ENCODE results near the gene FAM53C.

The FAM53C gene

DNA sequence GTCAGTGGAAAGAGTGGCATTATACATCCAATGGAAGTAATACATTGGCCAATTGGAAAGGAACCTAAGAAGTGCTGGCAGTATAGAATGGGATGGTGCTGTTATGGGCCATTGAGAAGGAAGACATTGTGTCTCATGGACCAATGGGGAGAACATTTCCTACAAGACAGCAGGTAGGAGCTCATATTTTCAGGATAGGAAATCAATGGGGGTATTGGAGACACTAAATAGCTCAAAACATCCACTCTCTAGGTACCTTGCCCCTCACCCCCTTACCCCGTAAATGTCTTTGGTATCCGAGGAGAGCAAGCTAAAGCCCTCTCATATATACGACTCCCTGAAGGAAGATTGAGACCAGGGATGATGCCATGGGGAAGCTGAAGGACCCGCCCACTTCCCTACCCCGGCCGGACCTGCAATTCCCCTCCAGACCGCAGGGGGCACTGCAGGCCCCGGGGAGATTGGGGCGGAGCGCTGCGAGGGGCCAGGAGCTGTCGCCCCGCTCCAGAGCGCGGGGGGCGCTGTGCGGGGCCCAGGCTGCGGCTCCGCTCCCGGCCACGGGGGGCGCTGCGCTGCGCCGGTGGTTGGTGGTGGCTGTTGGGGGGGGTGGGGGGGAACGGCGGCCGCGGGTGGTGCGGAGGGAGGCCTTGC is 14.1 kb downstream of the FAM53C start, which contains the start of gene KDM3B (continued):
- TF ChIP-seq, protein P1, sequence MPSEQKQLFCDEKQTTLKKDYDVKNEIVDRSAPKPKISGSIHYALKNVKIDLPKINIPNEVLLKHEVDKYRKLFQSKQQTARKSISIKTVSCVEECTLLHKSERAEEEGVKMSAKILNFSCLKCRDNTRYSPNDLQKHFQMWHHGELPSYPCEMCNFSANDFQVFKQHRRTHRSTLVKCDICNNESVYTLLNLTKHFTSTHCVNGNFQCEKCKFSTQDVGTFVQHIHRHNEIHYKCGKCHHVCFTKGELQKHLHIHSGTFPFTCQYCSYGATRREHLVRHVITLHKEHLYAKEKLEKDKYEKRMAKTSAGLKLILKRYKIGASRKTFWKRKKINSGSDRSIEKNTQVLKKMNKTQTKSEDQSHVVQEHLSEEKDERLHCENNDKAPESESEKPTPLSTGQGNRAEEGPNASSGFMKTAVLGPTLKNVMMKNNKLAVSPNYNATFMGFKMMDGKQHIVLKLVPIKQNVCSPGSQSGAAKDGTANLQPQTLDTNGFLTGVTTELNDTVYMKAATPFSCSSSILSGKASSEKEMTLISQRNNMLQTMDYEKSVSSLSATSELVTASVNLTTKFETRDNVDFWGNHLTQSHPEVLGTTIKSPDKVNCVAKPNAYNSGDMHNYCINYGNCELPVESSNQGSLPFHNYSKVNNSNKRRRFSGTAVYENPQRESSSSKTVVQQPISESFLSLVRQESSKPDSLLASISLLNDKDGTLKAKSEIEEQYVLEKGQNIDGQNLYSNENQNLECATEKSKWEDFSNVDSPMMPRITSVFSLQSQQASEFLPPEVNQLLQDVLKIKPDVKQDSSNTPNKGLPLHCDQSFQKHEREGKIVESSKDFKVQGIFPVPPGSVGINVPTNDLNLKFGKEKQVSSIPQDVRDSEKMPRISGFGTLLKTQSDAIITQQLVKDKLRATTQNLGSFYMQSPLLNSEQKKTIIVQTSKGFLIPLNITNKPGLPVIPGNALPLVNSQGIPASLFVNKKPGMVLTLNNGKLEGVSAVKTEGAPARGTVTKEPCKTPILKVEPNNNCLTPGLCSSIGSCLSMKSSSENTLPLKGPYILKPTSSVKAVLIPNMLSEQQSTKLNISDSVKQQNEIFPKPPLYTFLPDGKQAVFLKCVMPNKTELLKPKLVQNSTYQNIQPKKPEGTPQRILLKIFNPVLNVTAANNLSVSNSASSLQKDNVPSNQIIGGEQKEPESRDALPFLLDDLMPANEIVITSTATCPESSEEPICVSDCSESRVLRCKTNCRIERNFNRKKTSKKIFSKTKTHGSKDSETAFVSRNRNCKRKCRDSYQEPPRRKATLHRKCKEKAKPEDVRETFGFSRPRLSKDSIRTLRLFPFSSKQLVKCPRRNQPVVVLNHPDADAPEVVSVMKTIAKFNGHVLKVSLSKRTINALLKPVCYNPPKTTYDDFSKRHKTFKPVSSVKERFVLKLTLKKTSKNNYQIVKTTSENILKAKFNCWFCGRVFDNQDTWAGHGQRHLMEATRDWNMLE (tag by site-specific recombination; conservative IDR thresholded peaks at IDR 0.05; ENCODE audit: low read depth), result no peak
- TF ChIP-seq GLIS2 (tag by site-specific recombination; IDR thresholded peaks at IDR 0.05), result peak; percentile 89
- no peak for TF ChIP-seq ZNF423 (tag by site-specific recombination; IDR thresholded peaks at IDR 0.05)
- TF ChIP-seq EGR2 (tag by site-specific recombination; IDR thresholded peaks at IDR 0.05; ENCODE audit: low read depth), result peak; percentile 45; the same call in 1 of the 2 replicates
- TF ChIP-seq ZNF626 (tag by site-specific recombination; IDR thresholded peaks at IDR 0.05), result no peak
- peak; percentile 42; the same call in 1 of the 2 replicates for TF ChIP-seq ZNF600 (tag by site-specific recombination; IDR thresholded peaks at IDR 0.05)
- no peak for TF ChIP-seq ZNF433 (tag by site-specific recombination; IDR thresholded peaks at IDR 0.05; ENCODE audit: low read depth)
- TF ChIP-seq ZNF169 (tag by site-specific recombination; IDR thresholded peaks at IDR 0.05), result no peak
- TF ChIP-seq ZNF350 (tag by site-specific recombination; IDR thresholded peaks at IDR 0.05), result 0 out of 2 replicates have a peak, but pooled peaks have one; percentile 46
- peak; percentile 76 for TF ChIP-seq IKZF3 (tag by site-specific recombination; IDR thresholded peaks at IDR 0.05)
- TF ChIP-seq, protein P2, sequence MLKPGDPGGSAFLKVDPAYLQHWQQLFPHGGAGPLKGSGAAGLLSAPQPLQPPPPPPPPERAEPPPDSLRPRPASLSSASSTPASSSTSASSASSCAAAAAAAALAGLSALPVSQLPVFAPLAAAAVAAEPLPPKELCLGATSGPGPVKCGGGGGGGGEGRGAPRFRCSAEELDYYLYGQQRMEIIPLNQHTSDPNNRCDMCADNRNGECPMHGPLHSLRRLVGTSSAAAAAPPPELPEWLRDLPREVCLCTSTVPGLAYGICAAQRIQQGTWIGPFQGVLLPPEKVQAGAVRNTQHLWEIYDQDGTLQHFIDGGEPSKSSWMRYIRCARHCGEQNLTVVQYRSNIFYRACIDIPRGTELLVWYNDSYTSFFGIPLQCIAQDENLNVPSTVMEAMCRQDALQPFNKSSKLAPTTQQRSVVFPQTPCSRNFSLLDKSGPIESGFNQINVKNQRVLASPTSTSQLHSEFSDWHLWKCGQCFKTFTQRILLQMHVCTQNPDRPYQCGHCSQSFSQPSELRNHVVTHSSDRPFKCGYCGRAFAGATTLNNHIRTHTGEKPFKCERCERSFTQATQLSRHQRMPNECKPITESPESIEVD (tag by site-specific recombination; IDR thresholded peaks at IDR 0.05), result no peak; the same call in 1 of the 2 replicates
- peak; percentile 56 for TF ChIP-seq KLF10 (tag by site-specific recombination; IDR thresholded peaks at IDR 0.05)
- TF ChIP-seq ZNF501 (tag by site-specific recombination; IDR thresholded peaks at IDR 0.05), result peak; percentile 60; the same call in 1 of the 2 replicates
- TF ChIP-seq ZNF560 (tag by site-specific recombination; IDR thresholded peaks at IDR 0.05; ENCODE audit: borderline replicate concordance), result no peak
- peak; percentile 52 for TF ChIP-seq PATZ1 (tag by site-specific recombination; IDR thresholded peaks at IDR 0.05)
- TF ChIP-seq ZNF10 (tag by site-specific recombination; IDR thresholded peaks at IDR 0.05), result peak; percentile 40; the same call in 1 of the 2 replicates
- TF ChIP-seq, protein P3, sequence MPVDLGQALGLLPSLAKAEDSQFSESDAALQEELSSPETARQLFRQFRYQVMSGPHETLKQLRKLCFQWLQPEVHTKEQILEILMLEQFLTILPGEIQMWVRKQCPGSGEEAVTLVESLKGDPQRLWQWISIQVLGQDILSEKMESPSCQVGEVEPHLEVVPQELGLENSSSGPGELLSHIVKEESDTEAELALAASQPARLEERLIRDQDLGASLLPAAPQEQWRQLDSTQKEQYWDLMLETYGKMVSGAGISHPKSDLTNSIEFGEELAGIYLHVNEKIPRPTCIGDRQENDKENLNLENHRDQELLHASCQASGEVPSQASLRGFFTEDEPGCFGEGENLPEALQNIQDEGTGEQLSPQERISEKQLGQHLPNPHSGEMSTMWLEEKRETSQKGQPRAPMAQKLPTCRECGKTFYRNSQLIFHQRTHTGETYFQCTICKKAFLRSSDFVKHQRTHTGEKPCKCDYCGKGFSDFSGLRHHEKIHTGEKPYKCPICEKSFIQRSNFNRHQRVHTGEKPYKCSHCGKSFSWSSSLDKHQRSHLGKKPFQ (tag by site-specific recombination; IDR thresholded peaks at IDR 0.05), result no peak
- TF ChIP-seq ZNF561 (tag by site-specific recombination; IDR thresholded peaks at IDR 0.05; ENCODE audit: borderline replicate concordance), result peak; percentile 31
- no peak for TF ChIP-seq ZNF707 (tag by site-specific recombination; IDR thresholded peaks at IDR 0.05)
- no peak for TF ChIP-seq ZNF138 (tag by site-specific recombination; IDR thresholded peaks at IDR 0.05; ENCODE audit: borderline replicate concordance)
- TF ChIP-seq, protein P4, sequence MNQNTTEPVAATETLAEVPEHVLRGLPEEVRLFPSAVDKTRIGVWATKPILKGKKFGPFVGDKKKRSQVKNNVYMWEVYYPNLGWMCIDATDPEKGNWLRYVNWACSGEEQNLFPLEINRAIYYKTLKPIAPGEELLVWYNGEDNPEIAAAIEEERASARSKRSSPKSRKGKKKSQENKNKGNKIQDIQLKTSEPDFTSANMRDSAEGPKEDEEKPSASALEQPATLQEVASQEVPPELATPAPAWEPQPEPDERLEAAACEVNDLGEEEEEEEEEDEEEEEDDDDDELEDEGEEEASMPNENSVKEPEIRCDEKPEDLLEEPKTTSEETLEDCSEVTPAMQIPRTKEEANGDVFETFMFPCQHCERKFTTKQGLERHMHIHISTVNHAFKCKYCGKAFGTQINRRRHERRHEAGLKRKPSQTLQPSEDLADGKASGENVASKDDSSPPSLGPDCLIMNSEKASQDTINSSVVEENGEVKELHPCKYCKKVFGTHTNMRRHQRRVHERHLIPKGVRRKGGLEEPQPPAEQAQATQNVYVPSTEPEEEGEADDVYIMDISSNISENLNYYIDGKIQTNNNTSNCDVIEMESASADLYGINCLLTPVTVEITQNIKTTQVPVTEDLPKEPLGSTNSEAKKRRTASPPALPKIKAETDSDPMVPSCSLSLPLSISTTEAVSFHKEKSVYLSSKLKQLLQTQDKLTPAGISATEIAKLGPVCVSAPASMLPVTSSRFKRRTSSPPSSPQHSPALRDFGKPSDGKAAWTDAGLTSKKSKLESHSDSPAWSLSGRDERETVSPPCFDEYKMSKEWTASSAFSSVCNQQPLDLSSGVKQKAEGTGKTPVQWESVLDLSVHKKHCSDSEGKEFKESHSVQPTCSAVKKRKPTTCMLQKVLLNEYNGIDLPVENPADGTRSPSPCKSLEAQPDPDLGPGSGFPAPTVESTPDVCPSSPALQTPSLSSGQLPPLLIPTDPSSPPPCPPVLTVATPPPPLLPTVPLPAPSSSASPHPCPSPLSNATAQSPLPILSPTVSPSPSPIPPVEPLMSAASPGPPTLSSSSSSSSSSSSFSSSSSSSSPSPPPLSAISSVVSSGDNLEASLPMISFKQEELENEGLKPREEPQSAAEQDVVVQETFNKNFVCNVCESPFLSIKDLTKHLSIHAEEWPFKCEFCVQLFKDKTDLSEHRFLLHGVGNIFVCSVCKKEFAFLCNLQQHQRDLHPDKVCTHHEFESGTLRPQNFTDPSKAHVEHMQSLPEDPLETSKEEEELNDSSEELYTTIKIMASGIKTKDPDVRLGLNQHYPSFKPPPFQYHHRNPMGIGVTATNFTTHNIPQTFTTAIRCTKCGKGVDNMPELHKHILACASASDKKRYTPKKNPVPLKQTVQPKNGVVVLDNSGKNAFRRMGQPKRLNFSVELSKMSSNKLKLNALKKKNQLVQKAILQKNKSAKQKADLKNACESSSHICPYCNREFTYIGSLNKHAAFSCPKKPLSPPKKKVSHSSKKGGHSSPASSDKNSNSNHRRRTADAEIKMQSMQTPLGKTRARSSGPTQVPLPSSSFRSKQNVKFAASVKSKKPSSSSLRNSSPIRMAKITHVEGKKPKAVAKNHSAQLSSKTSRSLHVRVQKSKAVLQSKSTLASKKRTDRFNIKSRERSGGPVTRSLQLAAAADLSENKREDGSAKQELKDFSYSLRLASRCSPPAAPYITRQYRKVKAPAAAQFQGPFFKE (tag by site-specific recombination; IDR thresholded peaks at IDR 0.05; ENCODE audit: borderline replicate concordance), result no peak
- TF ChIP-seq TCF7L2 (IDR thresholded peaks at IDR 0.05; ENCODE audit: borderline replicate concordance, low read depth, low read length), result no peak
- TF ChIP-seq ZEB2 (tag by site-specific recombination; IDR thresholded peaks at IDR 0.05), result peak; percentile 72
